Hepatic stellate cell (primary cell): ENCODE data around the gene TECTB.

Source experiments
- DNase-seq: peaks from one replicate; pipeline ENCODE4 v3.0.0; 2011; ENCODE audit warnings: low spot score

Gene TECTB

DNA sequence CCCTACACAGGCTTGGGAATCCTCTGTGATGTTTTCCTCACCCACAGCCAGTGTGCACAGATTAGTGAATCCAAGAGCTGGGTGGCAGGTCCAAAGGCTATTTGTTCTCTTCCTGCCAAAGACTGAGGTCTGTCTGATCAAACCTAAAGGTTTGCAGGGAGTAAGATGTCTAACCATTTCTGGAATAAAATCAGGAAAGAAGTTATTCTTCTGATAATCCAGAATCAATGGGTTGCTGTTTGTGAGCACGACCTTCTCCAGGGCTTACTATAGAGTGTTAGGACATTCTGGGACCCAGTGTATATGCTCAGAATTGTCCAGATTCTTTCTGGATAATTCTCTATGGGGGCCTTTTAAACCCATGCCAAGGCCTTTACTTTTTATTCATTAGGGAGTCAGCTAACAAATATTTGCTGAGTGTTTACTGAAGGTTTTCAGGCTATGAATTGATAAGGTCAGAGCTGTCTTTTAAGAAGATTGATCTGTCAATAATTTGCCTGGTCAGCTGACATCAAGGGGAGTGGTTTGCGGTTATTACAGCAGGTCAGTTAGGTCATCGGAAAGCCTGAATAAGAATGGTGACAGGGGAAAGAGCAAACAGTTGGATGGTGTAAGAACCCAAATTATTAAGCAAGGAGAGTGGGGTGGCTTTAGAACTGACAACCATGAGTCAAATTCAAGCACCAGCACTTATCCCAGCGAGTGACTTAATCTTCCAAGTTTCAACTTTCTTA, 7.5 kb upstream of the TECTB start:
- DNase-seq = no peak

DNA sequence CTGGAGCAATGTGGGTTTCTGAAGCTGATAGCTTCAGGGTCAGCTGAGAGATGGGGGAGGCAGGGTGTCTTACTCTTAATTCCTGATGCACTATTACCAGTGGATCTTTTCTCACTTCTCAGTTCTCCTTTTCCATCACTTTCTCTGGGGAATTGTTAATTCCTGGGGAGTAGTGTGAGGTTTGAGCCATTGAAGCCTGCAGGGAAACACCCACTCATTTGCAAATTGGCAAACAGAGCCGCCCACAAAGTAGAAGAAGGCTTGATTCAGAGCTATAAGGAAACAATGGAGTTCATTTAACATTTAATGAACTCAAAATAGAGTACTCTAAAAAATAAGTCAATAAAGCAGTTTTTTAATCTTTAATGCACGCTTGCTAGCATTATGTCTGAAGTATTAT, 4.3 kb upstream of the TECTB start:
- no peak for DNase-seq

DNA sequence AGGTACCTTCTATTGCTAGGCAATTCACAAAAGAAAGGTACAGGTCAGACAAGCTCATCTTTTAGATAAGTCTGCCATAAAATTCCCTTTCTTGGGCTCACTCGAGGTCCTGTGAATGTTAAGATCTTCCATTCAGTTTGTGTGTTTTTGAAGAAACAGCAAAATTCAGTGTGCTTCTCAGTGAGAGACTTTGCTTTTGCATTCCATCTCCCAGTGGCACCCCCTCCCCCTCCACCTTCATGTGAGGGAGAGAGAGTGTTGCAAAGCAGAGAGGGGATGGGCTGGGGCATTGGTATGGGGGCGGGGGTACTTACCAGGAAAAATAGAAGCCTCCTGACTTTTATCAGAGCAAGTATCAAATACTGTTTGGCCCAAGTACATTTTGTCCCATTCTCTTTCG, 3.8 kb upstream of the TECTB start:
- no peak for DNase-seq

DNA sequence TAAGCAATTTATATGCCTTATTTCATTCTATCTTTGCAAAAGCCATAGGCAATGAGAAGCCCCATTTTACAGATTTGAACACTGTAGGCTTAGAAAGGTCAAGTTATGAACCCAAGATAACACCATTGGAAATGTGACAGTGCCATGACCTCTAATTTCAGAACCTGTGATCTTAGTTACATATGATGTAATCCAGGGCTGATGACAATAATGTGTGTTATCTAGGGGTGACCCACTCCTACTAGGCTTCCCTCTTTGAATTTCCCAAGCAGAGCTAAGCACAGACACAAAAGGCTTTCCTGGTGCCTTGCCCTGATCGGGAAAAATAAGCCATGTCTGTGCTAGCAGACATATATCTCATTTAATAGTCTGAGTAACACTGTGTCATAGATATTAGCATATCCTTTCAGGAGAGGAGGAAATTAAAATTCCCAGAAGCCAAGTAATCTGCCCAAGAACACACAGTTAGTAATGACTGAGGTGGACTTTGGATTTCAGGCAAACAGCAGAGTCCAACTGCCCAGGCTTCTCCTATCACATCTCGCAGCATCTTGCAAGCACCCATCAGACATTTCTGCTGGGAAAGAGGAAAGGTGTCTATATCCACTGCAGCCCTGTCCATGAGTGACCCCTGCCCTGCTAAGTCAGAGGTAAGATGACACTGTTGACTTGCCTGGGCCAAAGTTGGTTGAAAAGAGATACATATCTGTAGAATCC, 2.8 kb upstream of the TECTB start:
- DNase-seq = no peak

DNA sequence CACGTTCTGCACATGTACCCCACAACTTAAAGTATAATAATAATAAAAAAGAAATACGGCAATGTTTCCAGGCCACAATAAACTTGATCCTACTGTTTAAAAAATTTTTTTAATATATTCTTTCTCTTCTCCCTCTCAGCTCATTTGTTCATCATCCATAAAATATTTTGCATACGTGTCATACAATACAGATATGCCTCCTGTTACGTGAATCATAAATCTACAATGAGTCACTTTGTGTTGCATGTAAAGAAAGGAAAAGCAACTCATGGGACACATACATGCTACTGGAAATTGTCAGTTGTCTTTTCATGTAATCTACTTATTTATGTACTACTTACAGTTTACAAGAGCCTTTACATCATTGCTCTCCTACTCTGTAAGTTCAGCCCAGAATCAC, 1.1 kb upstream of the TECTB start:
- no peak for DNase-seq

DNA sequence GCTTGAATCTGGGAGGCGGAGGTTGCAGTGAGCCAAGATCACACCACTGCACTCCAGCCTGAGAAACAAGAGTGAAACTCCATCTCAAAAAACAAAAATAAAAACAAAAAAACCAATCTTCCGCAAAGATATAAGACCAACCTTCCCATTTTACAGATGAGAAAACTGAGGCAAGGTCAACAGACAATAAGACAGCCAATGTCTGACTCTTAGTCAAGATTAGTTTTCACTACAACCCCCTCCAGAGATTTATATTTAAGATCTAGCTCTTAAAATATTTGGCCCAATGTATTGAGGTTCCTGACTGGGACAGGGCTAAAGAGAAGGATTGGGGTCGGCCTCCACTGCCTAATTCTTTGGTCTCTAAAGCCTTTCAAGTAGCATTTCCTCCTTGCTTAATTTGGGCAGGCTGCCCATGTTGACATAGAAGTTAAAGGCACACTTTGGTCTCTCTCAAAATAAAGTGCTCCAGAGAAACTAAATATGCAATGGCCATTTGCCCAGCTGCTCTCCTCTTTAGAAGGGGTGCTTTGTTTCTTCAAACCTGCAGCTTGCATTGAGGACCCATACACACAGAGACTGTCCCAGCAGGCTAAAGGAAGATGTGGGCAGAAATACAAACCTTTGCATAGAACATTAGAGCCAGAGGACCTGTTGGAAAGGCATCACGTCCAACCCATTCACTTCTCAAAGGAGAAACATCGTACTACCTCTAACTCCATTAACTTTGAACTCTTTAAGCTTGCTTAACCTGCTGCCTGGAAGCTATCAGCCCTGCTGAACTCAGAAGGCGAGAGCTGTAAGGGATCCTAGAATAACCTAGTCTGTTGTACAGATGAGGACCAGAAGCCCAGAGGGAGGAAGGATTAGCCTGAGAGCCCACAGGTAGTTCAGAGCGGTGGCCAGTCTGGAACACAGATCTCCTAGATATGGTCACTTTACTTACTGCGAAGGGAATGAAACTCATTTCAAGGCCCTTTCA, 3.9 kb downstream of the TECTB start:
- DNase-seq = no peak

DNA sequence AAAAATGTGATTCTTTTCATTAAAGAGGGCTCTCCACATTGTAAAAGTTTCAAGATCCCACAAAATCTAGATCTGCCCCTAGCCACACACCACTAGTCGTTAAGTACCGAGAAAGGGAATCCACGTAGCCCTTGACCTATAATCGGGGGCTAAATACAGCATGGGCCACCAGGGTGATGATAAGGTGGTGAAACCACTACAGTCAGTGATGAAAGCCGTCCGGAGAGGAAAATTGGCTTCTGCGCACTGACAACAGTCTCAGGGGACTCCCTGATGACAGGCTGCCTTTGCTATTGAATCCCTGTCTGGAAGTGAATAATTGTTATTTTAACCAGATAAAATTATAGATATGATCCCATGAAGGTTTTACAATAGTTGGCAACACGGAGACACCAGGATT, 4.6 kb downstream of the TECTB start:
- DNase-seq = no peak

DNA sequence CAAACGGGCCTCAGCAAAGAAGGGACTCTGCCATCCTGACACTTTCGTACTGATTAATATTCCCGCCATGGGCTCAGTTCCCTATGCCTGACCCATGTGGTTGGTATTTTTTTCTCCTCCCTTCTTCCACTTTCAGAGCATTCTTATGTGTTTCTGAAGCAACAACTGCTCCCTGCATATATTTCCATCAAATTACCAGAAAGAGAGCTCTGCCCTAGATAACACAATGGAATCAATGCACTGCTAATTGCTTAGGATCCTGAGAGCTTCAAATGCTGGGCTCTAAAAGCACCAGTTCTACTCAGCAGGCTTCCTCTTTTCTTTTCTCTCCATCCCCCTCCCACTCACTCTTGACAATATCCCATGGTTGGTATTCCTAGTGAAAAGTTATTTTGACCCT, 5.3 kb downstream of the TECTB start:
- no peak for DNase-seq

DNA sequence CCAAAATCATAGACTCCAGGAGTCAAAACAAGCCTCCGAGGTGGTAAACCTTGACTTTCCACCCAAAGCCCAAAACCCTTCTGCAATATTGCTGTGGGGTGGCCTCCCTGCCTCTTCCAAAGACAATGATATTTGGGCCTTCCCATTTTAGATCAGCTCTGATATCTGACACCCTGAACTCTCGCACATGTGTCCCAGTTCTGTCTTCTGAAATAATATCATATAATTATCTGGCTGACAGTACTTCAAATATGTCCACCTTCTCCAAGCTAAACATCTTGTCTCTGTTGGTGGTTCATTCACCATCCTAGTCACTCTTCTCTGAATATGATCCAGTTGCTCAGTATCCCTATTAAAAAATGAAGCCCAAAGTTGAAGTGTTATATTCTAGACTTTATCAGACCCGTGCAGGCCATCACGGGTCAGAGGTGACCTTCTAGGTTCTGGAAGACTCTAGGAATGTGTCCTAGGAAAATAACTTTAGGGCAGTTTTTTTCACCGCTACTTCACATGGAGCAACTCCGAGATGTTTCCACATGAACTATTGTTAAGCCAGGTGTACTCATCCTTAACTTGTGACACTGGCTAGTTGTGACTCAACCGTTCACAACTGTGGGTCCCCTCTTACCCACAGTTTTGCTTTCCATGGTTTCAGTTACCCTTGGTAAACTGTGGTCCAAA, 6.3 kb downstream of the TECTB start:
- no peak for DNase-seq

DNA sequence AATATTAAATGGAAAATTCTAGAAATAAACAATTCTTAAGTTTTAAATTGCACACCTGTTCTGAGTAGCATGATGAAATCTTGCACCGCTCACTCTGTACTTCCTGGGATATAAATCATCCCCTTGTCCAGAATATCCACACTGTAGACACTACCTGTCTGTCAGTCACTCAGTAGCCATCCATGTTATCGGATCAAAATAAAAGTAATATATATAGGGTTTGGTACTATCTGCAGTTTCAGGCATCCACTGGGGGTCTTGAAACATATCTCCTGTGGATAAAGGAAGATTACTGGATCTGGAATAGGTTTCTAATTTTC, 6.8 kb downstream of the TECTB start:
- DNase-seq = no peak

DNA sequence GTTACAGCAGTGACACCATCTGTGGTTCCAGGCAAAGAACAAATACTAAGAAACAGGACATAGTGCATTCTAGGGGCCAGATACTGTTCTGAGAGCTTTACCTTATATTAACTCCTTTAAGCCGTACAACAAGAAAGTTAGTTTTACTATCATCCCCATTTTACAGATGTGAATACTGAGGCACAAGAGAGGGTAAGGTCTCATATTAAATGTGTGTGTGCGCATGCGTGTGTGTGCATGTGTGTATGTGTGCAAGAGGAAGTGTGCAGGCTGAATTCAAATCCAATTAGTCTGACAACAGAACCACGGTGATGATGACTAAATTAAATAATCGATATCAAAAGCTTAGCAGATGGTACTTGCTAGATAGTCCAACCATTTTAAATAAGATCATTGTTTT, 11.0 kb downstream of the TECTB start:
- no peak for DNase-seq

DNA sequence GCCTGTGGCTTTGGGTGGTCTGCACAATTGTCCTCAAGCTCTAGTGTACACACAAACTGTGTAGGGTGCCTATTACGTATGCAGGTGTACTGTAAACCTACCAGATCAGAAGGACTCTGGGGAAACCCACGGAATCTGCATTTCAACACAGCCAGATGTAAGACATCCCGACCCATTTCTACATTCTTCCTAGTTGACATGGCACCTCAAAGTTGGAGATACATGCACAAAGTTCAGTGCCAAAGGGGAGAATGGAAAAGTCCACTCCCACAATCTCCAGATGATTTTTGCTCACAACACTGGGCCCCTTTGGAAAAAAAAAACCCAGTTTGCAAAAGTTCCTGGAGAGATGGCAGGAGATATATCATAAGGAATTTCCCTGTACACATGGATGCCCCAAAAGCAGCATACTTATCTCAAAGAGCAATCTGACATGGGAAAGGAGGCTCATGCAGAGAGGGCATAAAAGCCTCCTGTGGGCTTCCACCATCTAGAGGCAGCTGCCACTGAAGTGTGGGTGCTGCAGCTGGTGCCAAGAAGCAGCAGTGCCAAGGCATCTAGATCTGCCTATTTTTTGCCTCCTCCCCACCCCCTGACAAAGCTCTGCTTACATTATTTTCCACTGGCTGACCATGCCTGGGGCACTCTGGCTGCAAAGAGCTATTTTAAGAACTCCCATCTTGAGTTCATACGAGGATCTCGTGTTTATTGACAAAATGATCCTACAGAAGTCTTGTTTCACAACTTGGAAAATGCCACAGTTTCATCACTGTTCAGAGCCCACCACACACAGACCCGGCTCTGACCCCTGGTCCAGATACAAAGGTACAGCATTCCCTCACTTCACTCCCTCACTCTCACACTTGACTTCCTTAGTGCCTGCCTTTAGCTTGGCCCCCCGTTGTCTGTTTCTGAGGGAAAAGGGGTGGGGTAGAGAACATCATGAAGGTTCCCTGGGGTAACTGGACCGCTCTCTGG, 12.9 kb downstream of the TECTB start:
- DNase-seq = peak; percentile 23

DNA sequence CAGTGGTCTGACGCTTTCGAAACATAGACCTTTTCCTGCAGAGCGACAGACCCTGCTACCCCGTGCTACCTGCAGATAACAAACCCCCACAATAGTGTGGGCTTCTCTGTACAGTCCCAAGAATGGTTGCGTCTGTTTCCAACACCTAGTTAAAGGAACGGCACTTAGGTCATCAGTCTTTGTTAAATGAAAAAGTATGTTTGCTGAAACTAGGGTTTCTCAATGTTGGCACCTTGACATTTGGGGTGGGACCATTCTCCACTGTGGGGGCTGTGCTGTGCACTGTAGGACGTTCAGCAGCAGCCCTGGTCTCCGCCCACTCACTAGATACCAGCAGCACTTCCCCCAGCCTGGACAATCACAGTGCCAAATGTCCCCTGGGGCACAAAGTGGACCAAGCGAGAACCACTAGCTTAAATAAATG, 13.7 kb downstream of the TECTB start:
- no peak for DNase-seq

DNA sequence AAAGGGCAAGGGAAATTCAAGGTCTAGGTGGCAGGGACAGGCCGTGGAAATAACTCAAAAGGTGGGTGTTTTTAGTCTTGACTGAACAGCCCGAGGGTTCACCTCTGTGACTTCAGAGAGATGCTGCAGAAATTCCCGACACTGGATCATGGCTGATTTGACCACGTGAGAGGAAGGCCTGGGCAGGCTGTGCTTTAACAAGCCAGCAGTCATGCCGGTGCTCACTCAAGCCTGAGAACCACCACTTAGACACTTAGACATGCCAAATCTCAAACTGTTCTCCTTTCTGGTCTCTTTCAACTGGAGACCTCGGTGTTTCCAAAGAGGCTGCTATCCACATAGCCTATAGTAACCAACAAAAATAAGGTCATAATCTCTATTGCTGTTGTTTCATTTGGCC, 15.4 kb downstream of the TECTB start:
- no peak for DNase-seq

DNA sequence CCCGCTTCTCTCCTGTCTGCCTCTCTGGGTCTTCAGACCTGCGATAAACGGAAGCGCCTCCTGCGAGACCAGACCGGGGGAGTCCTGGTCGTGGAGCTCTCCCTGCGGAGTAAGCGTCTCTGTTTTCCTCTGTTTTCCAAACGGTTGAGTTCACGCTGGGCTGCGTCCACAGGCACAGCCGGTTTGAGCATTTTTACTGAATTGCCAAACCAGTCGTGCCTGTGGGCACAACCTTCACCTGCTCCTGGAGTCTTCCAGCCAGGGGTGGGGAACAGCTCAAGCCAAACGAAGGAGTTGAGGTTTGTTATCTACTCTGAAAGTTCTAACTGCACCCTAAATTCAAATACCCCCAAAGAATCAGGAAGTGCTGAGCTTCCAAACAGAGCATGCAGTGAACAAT, 16.3 kb downstream of the TECTB start:
- DNase-seq = no peak

DNA sequence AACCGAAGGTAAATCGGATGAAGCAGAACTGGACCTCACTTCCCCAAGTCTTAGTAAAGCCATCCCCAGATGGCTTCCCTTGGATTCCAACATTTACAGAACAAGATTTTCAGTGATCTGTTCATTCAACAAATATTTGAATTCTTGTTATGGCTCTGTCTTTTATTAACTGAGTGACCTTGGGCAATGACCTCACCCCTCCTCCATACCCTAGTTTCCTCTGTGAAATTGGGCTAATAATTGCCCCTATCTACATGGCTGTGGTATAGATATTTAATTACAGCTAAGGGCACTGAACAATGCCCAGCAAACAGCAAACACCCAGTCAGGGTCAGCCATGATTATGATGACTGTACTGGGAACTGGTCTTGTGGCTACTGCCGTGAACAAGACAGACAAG, 19.1 kb downstream of the TECTB start:
- no peak for DNase-seq

DNA sequence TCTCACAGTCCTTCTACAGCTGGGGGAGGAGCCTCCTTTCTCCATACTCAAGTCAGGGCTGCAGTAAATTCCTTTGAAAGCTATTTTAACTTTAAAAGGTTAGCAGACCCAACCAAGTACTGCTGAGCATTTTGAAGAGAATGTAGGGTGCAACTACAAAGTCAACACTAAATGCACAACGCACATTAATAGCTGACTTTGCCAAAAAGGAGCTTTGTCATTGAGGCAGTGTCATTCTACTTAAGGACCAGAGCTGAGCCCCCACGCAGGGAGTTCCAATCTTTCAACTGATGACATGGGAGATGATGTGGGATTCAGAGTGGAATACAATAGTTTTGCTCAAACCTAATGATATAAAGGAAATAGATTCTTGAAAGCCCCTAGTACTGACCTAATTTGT, 20.3 kb downstream of the TECTB start:
- DNase-seq = no peak

DNA sequence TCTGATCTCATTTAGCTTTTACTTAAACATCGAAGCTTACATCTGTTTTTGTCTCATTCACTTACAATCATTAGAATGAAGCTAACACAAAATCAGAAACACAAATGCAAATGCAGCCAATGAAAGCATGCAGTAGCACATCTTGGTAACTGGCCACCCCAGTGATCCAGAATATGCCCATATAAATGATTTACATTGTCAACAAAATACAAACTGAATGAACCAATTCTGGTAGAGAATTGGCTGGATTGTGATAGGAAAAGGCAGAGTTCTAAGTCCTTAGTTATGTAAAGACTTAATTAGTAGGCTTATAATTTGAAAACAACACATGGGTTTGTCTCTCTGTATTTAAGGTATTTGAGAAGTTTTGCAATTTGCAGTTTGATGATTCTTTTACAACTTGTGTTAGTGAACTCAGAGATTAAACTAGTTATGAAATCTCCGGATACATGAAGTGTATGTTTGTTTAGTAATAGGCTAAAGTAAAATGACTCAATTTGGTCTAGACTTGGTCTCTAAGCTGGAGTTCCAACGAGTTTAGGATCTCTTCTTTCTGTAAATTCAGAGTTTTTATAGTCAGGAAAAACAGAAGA, 21.2 kb downstream of the TECTB start:
- DNase-seq = no peak

DNA sequence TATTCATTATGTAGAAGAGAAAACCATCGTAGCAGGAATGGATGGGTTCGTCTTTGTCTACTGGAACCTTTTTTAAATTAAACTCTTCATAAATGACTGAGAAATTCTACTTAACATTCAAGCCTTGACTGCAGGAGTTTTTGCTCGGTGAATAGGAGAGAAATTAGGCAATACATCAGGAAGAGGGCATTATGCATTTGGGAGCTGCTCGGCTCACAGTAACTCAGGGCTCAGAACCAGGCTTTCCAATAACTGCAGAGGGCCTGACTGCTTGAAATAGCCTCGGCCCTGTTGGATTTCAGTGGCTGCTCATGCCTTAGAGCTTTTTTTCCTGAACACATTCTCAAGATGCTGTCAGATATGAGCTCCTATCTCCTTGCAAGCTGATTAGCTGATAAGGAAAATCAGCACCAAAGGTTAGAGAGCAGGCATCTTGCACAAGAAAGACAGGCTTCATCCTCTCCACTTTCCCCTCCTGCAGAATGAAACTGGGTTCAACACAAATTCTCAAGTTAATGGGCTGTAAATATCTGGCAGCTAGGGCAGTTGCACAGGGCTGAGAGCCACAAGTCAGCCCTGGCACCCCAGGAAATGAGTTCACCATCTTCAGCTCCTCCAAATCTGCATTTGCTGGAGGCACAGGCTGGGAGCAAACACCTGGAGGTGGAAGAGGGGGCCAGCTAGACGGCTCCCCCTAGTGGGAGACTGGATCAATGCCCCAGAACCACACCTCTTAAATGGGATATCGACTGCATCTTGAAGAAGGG, 24.3 kb downstream of the TECTB start:
- DNase-seq = peak; percentile 29

DNA sequence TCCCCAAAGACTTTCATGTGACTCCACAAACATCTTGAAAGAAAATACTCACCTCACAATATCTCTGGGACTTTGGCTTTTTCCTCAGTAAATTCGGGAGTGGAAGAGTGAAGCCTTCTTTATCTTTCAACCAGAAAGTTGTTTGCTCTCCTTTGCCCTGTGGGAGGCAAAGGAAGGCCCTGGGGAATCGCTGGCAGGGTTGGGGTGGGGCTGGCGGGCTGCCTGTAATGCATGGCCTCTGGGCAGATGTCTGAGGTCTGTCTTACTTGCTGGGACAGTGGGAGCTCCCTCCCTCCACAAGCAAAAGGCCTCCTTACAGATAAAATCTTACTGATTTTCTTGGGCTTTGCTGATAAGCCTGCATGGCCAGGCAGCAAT, 24.9 kb downstream of the TECTB start:
- DNase-seq = no peak
